Measurements from ENCODE around the gene DIS3L2.
"Not testable (repeated sequence)": the region's sequence is repeated elsewhere in the genome, so short reads cannot be mapped to it uniquely, and the experiment has no call there.

The DIS3L2 gene

DNA sequence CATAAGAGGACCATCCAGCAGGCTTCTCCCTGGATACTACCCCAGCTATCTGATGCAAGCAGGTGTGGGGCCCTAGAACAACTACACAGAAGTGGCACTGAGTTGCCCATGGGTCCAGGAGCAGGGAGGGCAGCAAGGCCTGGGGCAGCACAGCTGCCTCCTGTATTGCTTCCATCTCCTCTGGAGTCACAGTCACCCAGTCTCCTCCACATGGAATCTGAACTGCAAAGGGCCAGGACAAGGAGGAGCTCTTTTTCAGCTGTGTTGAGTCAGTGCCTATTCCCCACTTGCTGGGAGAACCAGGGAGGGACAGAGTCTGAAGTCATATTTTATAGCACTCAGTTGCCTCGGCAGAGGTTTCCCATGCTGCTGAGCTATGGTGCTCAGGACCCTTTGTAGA lies 349.2 kb downstream of the DIS3L2 start:
- no peak for DNase-seq

DNA sequence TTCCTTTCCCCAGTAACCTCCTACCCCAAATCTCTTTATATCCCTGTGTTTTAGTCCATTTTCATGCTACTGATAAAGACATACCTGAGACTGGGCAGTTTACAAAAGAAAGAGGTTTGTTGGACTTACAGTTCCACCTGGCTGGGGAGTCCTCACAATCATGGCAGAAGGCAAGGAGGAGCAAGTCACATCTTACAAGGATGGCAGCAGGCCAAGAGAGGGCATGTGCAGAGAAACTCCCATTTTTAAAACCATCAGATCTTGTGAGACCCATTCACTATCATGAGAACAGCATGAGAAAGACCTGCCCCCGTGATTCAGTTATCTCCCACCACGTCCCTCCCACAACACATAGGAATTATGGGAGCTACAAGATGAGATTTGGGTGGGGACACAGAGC lies 352.1 kb downstream of the DIS3L2 start:
- DNase-seq: not testable (repeated sequence)

DNA sequence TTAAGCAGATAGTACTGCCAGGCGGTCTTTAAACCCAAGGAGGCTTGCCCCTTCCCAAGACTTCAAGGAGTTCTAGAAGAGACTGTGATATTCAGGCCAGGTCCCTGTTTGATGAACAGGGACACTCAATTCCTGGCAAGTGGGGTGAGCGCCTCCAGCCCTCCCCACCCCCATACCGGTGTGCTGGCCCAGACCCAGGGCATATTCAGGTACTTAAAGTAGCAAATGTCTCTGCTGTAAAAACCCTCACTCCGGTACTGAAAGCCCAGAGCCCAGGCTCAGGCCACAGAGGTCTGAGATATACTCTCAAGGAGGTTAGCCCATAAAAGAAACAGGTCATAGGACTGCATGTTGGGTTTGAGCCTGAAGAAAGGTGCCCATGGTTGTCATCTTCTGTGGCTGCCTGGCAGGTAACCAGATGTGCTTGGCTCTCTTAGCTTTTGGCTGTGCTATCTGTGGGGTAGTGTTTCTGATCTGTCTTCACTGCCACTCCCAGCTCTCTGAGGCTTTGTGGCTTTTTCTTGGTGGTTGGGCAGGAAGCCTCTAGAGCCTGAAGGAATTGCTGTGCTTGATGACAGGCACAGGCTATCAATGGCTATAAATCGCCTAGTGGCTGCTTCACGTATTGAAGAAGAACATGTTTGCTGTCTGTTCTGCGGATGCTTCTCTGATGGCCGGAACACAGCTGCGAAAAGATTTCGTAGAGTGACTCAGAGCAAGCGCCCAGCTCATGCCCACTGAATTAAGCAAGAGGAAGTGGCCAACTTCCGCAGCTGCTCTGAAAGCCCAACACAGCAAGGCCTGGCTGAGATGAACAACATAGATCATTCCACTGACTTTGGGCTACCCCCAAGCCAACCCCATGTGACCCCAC lies 353.8 kb downstream of the DIS3L2 start:
- no peak for DNase-seq

DNA sequence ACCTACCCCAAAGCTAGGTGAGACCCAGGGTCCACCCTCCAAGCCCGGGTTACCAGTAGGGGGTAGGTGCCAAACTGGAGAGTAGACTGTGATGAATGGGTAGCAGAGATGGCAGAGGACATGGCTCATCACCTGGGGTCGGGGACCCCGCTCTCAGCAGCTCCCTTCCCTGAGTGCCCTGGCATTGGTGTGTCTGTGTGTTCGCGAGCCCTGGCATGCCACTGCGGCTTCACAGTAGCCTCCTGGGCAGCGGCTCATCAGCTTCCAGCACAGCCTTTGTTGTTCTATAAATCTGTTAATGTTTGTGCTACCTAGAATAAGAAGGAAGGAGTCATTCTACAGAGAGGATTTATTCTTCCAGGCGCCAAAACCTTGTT lies 354.4 kb downstream of the DIS3L2 start:
- DNase-seq: no peak

DNA sequence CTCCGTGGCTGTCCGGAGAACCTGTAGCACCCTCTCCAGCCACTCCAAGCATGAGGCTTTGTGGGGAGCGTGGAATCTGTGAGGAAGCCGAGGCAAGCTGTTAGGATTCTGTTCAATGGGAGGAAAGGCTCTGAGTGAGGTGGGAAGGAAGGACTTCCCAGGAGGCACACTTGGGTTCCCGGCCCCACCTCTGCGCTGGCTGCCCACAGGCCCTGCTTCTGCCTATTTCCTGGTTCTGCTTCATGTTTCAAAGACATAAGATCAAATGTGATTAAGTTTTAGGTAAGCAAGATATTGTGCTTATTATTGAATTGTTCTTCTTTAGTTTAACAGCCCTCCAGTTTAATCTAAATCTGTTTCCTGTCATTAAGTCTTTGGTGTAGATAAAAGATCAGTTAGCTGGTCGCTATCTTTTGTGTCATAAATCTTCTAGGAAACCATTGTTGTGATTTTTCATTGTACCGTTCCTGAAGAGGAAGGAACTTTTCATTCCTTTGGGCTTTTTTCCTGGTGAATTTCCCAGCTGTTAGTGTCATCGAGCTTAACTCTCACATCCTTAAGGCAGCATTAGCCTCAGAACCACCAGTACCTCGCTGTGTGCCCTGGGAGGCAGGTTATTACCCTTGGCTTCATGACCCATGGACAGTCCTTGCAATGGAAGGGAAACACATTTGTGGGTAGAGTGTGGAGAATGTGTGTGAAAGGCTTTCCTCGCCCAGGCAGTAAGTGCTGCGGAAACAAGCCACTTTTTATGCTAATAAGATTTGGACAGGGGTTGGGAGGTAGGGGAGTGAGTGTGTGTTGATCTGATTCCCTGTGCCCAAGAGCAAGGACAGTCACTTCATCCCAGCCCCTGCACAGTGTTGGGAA lies 355.2 kb downstream of the DIS3L2 start:
- DNase-seq: no peak

DNA sequence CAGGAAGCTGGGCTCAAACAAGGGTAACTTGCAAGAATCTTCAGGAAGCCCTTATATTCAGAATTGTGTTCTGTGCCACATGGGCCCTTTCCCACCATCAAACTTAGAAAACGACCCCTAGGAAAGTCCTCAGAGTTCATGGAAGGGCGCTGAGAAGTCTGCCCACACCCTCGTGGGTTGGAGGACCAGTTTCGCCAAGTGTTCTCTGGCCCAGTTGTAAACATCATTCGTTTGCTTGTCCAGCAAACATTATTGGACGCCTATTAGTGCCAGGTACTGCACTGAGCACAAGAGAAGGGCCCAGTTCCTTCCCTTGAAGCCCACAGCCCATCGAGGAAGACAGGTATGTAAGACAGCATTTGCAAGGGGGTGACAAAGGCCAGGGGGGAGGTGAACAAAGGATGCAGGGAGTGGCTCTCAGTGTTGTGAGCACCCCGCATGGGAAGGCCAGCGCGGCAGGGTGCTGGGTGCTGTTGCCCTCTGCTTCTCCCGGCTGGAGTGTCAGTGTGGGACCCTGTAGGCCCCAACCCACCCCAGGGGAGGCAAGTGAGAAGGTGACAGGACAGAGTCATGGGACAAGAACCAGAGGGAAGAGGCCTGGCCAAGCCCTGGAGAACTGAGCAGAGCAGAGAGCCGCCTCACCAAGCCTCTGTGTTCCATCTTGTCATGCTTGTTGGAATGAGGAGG lies 356.8 kb downstream of the DIS3L2 start:
- DNase-seq: no peak

DNA sequence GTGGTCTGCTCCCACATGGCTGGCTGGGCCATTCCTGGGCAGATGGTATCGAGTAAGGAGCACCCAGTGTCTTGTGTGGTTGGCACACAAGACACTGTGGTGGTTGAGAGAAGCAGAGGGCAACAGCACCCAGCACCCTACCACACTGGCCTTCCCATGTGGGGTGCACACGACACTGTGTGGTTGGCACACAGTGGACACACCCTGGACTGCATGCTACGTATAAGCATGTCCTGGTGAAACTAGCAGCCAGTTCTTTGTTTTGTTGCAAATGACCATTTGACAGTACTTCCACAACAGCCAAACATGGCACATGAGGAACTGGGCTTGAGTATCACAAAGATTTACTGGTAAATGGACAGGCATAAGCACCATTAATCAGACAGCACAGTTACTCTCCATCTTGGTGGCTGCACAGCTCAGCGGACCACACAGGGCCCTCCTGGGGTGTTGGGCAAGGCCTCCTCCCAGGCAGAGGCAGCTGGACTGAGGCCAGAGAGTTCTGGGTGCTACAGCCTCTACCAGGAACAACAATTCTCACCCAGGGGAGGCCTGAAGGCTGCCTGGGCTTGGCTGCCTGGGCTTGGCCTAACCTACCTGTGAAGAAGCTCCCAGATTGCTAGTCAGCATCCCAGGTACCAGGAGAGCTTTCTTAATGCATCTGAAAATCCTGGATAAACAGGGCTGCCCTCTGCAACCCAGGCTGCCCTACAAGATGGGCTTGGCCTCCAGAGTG lies 357.7 kb downstream of the DIS3L2 start:
- DNase-seq: no peak

DNA sequence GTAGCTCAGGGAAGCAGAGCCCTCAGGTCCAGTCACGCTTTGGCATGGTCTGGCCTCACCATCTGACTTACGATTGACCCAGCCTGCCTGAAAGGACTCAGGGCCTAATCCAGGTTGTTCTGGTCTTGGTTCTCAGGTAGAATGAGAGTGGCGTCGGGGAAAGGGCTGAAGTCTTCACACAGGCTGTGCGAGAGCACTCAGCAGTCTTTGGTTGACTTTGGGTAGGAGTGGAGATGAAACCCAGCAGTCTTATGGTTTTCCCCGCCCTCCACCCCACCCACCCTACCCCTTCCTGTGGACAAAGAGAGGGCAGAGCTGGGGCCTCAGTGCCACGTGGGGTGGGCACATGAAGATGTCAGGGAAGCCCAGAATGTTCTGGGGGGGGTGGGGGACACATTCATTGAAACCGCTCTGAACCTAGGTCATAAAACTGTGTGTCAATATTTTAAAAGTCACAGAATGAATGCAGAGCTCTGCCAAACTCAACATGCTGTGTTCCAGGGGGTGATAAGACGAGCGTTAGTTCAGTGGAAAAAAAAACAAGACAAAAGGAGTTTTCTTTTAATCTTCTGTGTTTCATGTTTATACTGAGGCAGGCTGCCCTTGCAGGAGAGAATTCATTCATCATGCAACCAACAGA lies 358.4 kb downstream of the DIS3L2 start:
- DNase-seq: no peak

DNA sequence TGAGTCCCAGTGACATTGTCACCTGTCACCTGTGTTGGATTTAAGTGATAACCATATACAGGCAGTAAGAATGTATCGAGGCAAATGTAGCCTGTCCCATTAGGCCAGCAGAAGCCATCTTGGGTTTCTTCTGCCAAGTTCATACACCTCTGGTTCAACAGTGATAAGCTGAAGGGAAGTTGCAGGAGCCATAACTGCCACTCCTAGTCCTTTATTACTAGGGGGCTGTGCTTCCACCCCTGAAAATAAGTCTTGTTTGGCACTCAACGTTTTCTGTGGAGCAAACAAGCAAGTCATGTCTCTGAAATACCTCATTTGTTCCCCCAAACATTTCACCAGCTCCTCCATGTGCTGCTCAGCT lies 358.9 kb downstream of the DIS3L2 start:
- no peak for DNase-seq

DNA sequence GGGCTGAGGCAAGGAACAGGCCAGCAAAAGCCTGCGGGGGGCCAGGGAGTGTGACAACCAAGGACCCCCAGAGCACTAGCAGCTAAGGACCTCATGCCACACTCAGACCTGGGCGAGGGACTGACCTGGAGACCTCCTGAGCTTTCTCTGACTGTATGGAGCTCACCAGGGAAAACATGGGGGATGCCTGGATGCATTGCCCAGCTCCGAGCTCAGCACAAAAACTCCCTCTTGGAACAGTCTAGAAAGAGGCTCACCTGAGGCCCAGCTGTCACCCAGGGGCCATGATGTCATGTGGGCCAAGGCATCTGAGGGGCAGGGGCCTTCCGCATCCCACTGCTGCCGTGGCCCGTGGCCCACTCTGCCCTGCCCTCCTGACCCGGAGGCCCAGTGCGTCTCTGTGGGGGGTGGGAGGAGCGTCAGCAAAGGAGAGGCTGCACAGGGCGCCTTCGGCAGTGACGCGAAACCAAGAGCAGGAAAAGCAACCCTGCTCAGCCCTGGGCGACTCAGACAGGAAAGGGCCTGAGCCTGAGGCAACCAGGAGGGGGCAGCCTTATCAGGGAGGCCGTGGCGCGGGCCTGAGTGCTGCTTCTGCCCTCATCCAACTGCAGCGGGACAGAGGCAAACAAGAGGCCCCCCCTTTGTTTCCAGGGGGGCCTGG lies 359.8 kb downstream of the DIS3L2 start:
- no peak for DNase-seq

DNA sequence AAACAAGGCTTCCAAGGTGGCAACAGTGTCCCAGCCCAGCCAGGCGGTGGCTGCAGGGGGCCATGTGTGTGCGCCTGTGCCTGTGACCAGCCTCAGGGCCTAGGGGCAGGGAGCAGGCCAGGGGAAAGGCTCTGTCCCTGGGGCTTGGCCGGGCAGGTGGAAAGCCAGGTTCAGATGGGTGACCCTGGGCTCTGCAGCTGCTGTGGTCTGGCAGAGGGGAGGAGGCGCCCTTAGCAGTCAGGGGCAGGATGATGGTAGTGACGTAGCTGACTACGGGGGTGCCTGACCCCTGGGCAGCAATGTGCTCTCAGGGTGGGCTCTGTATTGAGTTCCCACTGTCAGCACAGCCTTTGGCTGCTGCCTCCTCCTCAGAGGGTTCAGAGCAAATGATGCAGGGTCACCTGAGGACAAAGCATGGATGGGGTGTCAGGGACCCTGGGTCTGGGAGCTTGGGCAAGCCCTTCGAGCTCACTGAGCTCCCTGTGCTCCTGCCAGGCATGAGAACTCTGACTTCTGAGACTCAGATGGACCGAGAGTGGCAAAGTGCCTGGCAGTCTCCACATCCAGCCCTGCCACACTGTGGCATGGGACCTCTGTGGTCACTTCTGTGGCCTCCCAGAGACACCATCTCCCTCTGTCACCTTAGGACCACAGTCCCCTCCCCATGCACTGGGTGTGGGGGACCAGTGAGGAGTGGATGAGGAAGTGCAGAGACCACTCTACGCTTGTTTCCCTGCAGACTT lies 360.5 kb downstream of the DIS3L2 start:
- no peak for DNase-seq

DNA sequence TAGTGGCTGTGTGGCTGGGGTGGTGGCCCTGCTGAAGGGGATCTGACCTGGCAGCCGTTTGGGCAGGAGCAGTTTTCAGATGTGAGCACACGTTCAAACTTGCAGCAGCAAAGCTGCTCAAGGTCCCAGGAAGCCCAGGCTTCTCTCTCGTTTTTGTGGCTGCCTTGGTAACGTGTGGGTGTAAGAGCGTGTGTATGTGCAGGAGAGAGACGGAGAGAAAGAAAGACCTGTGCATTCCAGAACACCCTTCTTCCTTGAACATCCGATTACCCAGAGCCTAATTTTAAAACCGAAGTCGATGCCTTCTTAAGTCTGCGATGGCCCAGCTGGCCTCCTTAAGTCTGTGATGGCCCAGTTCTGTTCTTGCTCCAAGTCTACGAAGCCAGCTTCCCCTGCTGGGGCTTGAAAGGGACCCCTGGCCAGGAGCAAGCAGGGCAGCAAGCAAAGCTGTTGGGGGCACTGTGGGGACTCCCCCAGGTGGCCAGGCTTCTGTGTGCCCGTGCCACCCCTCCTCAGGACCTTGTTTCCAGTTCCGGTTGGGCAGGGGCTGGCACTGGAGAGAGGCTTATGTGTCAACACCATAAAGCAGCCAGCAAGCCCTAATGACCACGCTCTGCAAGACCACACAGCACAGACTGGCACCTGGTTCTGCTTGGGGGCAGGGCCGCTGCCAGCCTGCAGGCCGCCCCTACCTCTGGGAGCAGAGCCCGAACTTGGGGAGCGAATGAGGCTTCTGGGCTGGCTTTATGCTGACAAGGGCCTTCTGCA lies 361.2 kb downstream of the DIS3L2 start:
- DNase-seq: no peak

DNA sequence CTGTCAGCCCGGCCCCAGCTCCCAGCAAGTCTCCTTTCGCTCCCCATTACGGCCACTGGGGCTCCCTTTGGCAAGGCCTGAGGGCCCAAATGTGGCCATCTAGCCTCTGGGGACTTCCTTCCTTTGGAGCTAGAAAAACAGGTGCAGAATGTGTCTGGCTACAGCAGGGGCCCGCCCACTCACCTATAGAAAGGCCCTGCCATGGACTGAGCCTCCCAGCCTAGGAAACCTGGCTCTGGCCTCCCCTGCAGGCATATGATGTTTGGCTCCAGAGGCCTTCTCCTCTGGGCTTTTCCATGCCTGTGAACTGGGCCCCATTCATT lies 361.8 kb downstream of the DIS3L2 start:
- no peak for DNase-seq

DNA sequence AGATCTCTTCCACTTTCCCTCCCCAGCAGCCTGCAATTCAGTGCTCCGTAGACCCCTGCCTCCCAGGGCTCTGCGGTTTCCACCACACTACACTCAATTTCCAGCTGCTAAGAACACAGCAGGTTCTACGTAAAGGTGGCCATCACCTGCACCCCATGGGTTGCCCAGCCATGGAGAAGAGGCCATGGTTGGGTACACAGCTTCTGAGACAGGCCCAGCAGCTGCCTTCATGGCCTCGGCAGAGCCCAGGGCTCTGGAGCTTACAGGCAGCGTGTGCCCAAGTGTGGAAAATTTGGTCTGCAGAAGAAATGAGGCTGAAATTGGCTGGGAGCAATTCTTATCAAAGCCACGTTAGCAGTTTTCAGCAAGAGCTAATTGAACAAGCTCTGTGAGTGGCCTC lies 362.5 kb downstream of the DIS3L2 start:
- DNase-seq: not testable (repeated sequence)

DNA sequence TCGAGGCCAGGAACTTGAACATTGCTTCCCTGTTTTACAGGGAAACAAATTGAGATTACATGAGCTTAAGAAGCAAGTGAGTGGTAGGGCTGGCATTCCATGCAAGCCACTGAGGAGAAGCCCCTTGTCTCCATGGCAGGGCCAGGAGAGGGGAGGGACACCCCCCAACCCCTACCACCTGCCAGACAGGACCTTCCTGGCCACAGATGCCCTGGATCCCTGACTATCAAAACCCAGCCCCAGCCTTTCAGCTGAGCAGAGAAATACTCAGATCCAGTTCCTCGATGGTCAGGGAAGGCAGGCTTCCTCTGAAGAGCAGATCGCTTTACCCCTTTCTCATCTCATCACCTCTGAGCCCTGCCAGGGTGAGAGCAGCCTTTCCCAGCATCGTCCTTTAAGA lies 363.3 kb downstream of the DIS3L2 start:
- no peak for DNase-seq

DNA sequence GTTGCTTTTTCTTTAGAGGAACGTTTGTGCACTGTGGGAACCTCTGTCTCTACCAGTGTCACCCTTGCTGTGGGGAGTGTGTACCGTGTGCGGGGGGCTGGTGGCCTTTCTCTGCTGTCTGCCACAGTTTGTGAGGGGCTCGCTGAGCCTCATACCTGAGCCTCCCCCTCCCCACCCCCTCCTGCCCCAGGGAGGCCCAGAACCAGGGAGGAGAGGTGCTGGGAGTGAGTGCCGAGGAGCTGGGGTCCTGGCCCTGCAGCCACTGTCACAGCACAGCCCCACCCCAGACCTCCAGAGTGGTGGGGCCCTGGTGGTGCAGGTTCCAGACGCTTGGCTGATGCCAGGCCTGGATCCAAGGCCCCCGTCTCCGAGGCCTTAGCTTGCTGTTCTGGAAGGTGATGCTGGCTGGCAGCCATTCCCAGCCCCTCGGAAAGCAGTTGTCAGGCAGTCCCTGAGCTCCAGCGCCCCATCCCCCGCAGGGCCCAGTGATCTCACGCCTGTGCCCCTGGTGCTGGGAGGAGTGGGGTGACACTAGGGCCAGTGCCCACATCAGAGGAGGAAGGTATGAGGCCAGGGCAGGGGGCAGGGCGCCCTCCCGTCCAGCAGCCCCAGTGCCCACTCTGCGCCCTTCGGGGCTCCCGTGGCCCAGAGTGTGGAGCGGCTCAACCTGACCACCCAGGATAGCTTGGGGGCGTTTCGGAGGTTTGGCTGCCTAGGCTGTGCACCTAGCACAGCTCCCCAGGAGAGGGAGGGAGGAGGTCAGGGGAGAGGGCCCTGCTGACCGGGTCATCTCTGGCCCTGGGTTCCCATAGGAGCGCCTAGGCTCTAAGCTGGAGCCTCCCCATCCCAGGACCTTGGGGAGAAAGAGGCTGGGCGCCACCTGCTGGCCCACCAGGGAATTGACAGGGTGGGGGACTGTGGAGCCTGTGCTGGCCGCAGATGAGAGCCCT lies 364.1 kb downstream of the DIS3L2 start:
- DNase-seq: no peak

DNA sequence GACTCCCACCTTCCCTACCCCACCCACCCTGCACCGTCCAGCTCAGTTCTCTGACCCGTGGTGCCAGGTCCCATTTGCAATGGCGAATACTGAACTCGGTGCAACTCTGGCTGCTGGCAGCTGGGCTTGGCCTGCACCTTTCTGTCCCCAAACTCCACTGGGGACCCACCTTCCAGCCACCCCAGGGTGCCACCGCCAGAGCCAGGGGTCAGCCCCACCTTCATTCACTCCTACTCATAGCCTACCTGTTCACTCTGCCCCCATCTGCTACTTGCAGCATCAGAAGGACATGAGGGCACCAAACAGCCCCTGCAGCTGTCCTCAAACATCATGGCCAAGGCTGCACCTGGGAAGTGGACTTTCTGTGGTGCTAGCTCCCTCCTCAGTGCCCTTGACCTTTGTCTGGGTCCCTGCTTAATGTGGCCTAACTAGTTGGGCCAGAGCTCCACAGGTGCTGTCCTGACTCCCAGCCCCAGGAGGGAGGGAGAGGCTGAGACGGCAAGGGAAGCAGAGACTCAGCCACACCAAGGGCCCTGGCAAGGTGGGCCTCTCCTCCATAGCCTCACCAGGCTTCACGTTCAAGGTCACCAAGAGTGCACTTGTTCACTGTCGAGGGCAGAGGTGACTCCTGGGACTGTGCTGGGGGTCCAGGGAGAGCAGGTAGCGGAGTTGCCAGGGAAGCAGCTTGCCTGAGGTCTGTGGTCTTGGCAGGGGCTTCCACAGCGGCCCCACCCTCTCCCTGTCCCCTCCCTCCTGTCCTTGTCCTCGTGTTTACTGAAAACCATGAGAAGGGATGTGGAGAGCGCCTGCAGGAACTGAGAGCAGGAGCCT lies 365.0 kb downstream of the DIS3L2 start:
- DNase-seq: not testable (repeated sequence)
